ENCODE data around the gene TNFRSF11A.

GRCh38 chr18:62326646-62327348, 1.7 kb downstream of the TNFRSF11A start:
- TF ChIP-seq POLR2AphosphoS5 (IDR thresholded peaks at IDR 0.05; ENCODE audit: borderline replicate concordance, low read depth, low read length): no peak
- TF ChIP-seq EZH2 (IDR thresholded peaks at IDR 0.05): no peak
- no peak for TF ChIP-seq FOXP2 (optimal IDR thresholded peaks at IDR 0.05; ENCODE audit: control extremely low read depth, extremely low read length, insufficient read depth)
